IMR-90 (cell line): ENCODE results near the gene CHRNB1. TPM values are rescaled to one million over a fixed set of nuclear protein-coding genes. Genes with fewer than 3 reads are reported as not detected.
A peak's percentile ranks its signal among the peaks of the same experiment; 100 is the strongest.

Source experiments
- ATAC-seq: fragments of 200-7000 bp; cut with Tn5 transposase; 2 replicates; pipeline ENCODE4 v1.9.1; 2020; ENCODE audit warnings: low read depth, mild to moderate bottlenecking, moderate library complexity
- BruUV-seq: library from RNA; stranded (reverse); fragments of 400-500 nt; replicated peaks from 2 replicates; lab custom pipeline; 2021; lab: Mats Ljungman, UMichigan
- CTCF ChIA-PET: fragments of 300-600 bp; formaldehyde crosslinking; extraction: SDS; loops from one replicate; lab custom pipeline; 2021; ENCODE audit warnings: antibody characterized with exemption; lab: Yijun Ruan, JAX
- POLR2A ChIA-PET: fragments of 300-600 bp; sonication (Branson Sonifier 250); formaldehyde crosslinking; loops from one replicate; lab custom pipeline; 2022; ENCODE audit warnings: antibody characterized with exemption; ENCODE audit not compliant: unreplicated experiment; lab: Charles Lee
- DNase-seq: peaks from one replicate; pipeline ENCODE4 v3.0.0; 2013
- H2AFZ ChIP-seq: replicated peaks from 2 replicates; pipeline ENCODE3; 2013; ENCODE audit warnings: low read length, mild to moderate bottlenecking; ENCODE audit not compliant: poor library complexity
- H2AK5ac ChIP-seq: 2 replicates; pipeline ENCODE4 v1.6.1; 2013; ENCODE audit warnings: low read depth, low read length, inconsistent platforms
- H2AK9ac ChIP-seq: replicated peaks from 2 replicates; pipeline ENCODE3; 2013; ENCODE audit warnings: mild to moderate bottlenecking, low read depth, low read length, moderate library complexity; ENCODE audit not compliant: poor library complexity
- H2BK120ac ChIP-seq: 2 replicates; pipeline ENCODE4 v1.6.1; 2013; ENCODE audit warnings: low read depth, low read length, inconsistent platforms
- H2BK15ac ChIP-seq: 3 replicates; pipeline ENCODE4 v1.6.1; 2013; ENCODE audit warnings: low read depth, low read length, inconsistent platforms
- H2BK20ac ChIP-seq: 2 replicates; pipeline ENCODE4 v1.6.1; 2013; ENCODE audit warnings: low read depth, mild to moderate bottlenecking, inconsistent platforms, low read length, moderate library complexity
- H2BK5ac ChIP-seq: 2 replicates; pipeline ENCODE4 v1.6.1; 2013; ENCODE audit warnings: mild to moderate bottlenecking, low read depth, low read length, inconsistent platforms; ENCODE audit not compliant: poor library complexity, severe bottlenecking
- H3K14ac ChIP-seq: replicated peaks from 2 replicates; pipeline ENCODE4 v1.6.1; 2013; ENCODE audit warnings: low read depth, low read length, inconsistent platforms
- H3K18ac ChIP-seq: 2 replicates; pipeline ENCODE4 v1.6.1; 2013; ENCODE audit warnings: low read depth, low read length, control low read depth
- H3K23ac ChIP-seq: 2 replicates; pipeline ENCODE4 v1.6.1; 2013; ENCODE audit warnings: low read depth, low read length, inconsistent platforms
- H3K27ac ChIP-seq: 2 replicates; pipeline ENCODE4 v1.5.1; 2013; ENCODE audit warnings: mild to moderate bottlenecking, control low read depth, low read length; ENCODE audit not compliant: insufficient read depth
- H3K27me3 ChIP-seq: 2 replicates; pipeline ENCODE4 v1.6.1; 2013; ENCODE audit warnings: low read length; ENCODE audit not compliant: control insufficient read depth, insufficient read depth
- H3K36me3 ChIP-seq: 2 replicates; pipeline ENCODE4 v1.6.1; 2013; ENCODE audit warnings: low read length, mixed read lengths; ENCODE audit not compliant: control insufficient read depth, insufficient read depth
- H3K4ac ChIP-seq: 2 replicates; pipeline ENCODE4 v1.6.1; 2013; ENCODE audit warnings: low read depth, low read length, inconsistent platforms
- H3K4me1 ChIP-seq: 2 replicates; pipeline ENCODE4 v1.6.1; 2013; ENCODE audit warnings: low read length, mixed read lengths; ENCODE audit not compliant: control insufficient read depth, insufficient read depth
- H3K4me2 ChIP-seq: 2 replicates; pipeline ENCODE4 v1.6.1; 2013; ENCODE audit warnings: low read depth, mild to moderate bottlenecking, control low read depth, low read length, moderate library complexity
- H3K4me3 ChIP-seq: 2 replicates; pipeline ENCODE4 v1.5.1; 2013; ENCODE audit warnings: low read depth, mild to moderate bottlenecking, control low read depth, low read length, moderate library complexity; ENCODE audit not compliant: insufficient read depth
- H3K56ac ChIP-seq: 2 replicates; pipeline ENCODE4 v1.6.1; 2013; ENCODE audit warnings: low read length, inconsistent platforms; ENCODE audit not compliant: insufficient read depth; ENCODE audit errors: extremely low read depth
- H3K79me1 ChIP-seq, 2 experiments: 2 replicates each; pipeline ENCODE4 v1.6.1; 2013; ENCODE audit warnings: low read length in 2 of 2, inconsistent platforms in 1 of 2, low read depth in 1 of 2
- H3K9ac ChIP-seq: 2 replicates; pipeline ENCODE4 v1.6.1; 2013; ENCODE audit warnings: low read depth, low read length, control low read depth
- H3K9me1 ChIP-seq: 2 replicates; pipeline ENCODE4 v1.6.1; 2013; ENCODE audit warnings: low read length, inconsistent platforms; ENCODE audit not compliant: insufficient read depth
- H3K9me3 ChIP-seq: 2 replicates; pipeline ENCODE4 v1.6.1; 2013; ENCODE audit warnings: low read length; ENCODE audit not compliant: control insufficient read depth, insufficient read depth
- H4K20me1 ChIP-seq: 2 replicates; pipeline ENCODE4 v1.6.1; 2013; ENCODE audit warnings: low read length, inconsistent platforms; ENCODE audit not compliant: insufficient read depth
- H4K5ac ChIP-seq: 2 replicates; pipeline ENCODE4 v1.6.1; 2013; ENCODE audit warnings: mild to moderate bottlenecking, low read depth, low read length, control low read depth
- H4K8ac ChIP-seq, 2 experiments: 2 replicates each; pipeline ENCODE4 v1.6.1; 2013; ENCODE audit warnings: low read depth in 2 of 2, low read length in 2 of 2, control low read depth in 1 of 2, inconsistent platforms in 1 of 2
- H4K91ac ChIP-seq: 2 replicates; pipeline ENCODE4 v1.6.1; 2013; ENCODE audit warnings: low read depth, low read length, inconsistent platforms; ENCODE audit not compliant: insufficient read depth
- BHLHE40 ChIP-seq: fragments of 150-350 bp; IDR thresholded peaks from 2 replicates; pipeline ENCODE4 v1.6.1; 2016; ENCODE audit warnings: mild to moderate bottlenecking, low read depth, low read length
- CEBPB ChIP-seq: IDR thresholded peaks from 2 replicates; pipeline ENCODE4 v1.6.1; 2012; ENCODE audit warnings: low read depth, low read length, improper control_type of control experiment
- CHD1 ChIP-seq: IDR thresholded peaks from 2 replicates; pipeline ENCODE4 v1.6.1; 2012; ENCODE audit warnings: low read depth, low read length, improper control_type of control experiment
- CTCF ChIP-seq: conservative IDR thresholded peaks from 2 replicates; pipeline ENCODE4 v1.5.1; 2012; ENCODE audit warnings: mild to moderate bottlenecking, low read depth, low read length, improper control_type of control experiment
- FOS ChIP-seq: fragments of 150-350 bp; IDR thresholded peaks from 2 replicates; pipeline ENCODE4 v1.6.1; 2016; ENCODE audit warnings: low read depth, low read length
- MAFK ChIP-seq: IDR thresholded peaks from 2 replicates; pipeline ENCODE4 v1.6.1; 2012; ENCODE audit warnings: low read depth, low read length, improper control_type of control experiment
- MAZ ChIP-seq: IDR thresholded peaks from 2 replicates; pipeline ENCODE4 v1.6.1; 2012; ENCODE audit warnings: low read depth, mild to moderate bottlenecking, low read length, improper control_type of control experiment, moderate library complexity, borderline replicate concordance
- MXI1 ChIP-seq: IDR thresholded peaks from 2 replicates; pipeline ENCODE4 v1.6.1; 2012; ENCODE audit warnings: low read depth, mild to moderate bottlenecking, low read length, moderate library complexity, borderline replicate concordance
- POLR2A ChIP-seq: IDR thresholded peaks from 2 replicates; pipeline ENCODE4 v1.6.1; 2012; ENCODE audit warnings: mild to moderate bottlenecking, low read depth, low read length
- RCOR1 ChIP-seq: IDR thresholded peaks from 2 replicates; pipeline ENCODE4 v1.6.1; 2012; ENCODE audit warnings: mild to moderate bottlenecking, low read length, improper control_type of control experiment; ENCODE audit not compliant: insufficient replicate concordance
- RFX5 ChIP-seq: IDR thresholded peaks from 2 replicates; pipeline ENCODE4 v1.8.0; 2012; ENCODE audit warnings: low read depth, mild to moderate bottlenecking, low read length, moderate library complexity
- SMC3 ChIP-seq: fragments of 150-350 bp; IDR thresholded peaks from 2 replicates; pipeline ENCODE4 v1.6.1; 2016; ENCODE audit warnings: low read depth, mild to moderate bottlenecking, antibody characterized with exemption, low read length, moderate library complexity
- USF2 ChIP-seq: fragments of 150-350 bp; IDR thresholded peaks from 2 replicates; pipeline ENCODE4 v1.6.1; 2017; ENCODE audit warnings: mild to moderate bottlenecking, antibody characterized with exemption, low read length, low read depth
- WGBS, 2 experiments: methylation state at CpG; one replicate each; pipeline versions ENCODE4 v1.1.5 to v1.1.7; 2013; ENCODE audit warnings: missing lambda C conversion rate in 2 of 2; ENCODE audit not compliant: insufficient read length in 1 of 2; ENCODE audit errors: extremely low coverage in 2 of 2; 5-methylcytosine and 5-hydroxymethylcytosine counted together
- dilution Hi-C: fragments of 300-500 bp; cut with HindIII; formaldehyde crosslinking; loops from one replicate; pipeline ENCODE4 v1.14.3; 2018; ENCODE audit warnings: low sequenced_read_pairs; ENCODE audit not compliant: unreplicated experiment
- in situ Hi-C: fragments of 300-500 bp; cut with MboI; formaldehyde crosslinking; loops from 3 replicates; pipeline ENCODE4 v1.14.3; 2019; ENCODE audit warnings: low sequenced_read_pairs, inconsistent platforms, mixed read lengths
- intact Hi-C: fragments of 100-400 bp; cut with micrococcal nuclease; formaldehyde crosslinking; loops from 2 replicates; pipeline ENCODE4 v1.10.0; 2022
- polyA plus RNA-seq, 3 experiments: library from polyadenylated mRNA; depleted of rRNA; stranded (reverse); fragments of >200 nt; gene quantifications; 2 replicates each; pipeline ENCODE4 v1.2.3, GENCODE V29; 2012; ENCODE audit warnings: low replicate concordance in 1 of 3
- total RNA-seq: library from RNA; depleted of rRNA; stranded (reverse); fragments of >200 nt; gene quantifications from 2 replicates; pipeline ENCODE4 v1.2.3, GENCODE V29; 2012

Gene CHRNB1
- total and polyA plus RNA-seq, 2 of the 4 experiments (the other 2 are of a cell fraction) = 4.3 to 6.0 TPM

GRCh38 chr17:7483255-7484066 is 38.6 kb downstream of the CHRNB1 start:
- Histone ChIP-seq H2AK5ac (peak overlapping the region; percentile 98), H3K79me1 (peaks cover 5 to 61% of the 10 kb centered on the region in 2 experiments; a peak in 3 of 4 replicates), H3K27me3 (no peaks in the 10 kb centered on the region), H3K9ac (peak overlapping the region; percentile 98), H3K18ac (peak overlapping the region; percentile 98), H3K9me1 (peaks cover 3% of the 10 kb centered on the region; the same call in 1 of the 2 replicates), H3K56ac (peak overlapping the region; percentile 100), H3K27ac (peak overlapping the region; percentile 99), H3K4ac (peak overlapping the region; percentile 100), H3K14ac (peak overlapping the region; percentile 100), H3K23ac (peak overlapping the region; percentile 100), H3K4me1 (peaks cover 13% of the 10 kb centered on the region), H2BK20ac (peak overlapping the region; percentile 98), H2BK5ac (peak overlapping the region; percentile 100), H2BK15ac (peak overlapping the region; percentile 100), H4K91ac (peak overlapping the region; percentile 100), H4K5ac (peak overlapping the region; percentile 98), H2AK9ac (peak overlapping the region; percentile 100), H2BK120ac (peak overlapping the region; percentile 100), H4K20me1 (peaks cover 36% of the 10 kb centered on the region), H3K9me3 (no peaks in the 10 kb centered on the region), H4K8ac (peak overlapping the region; percentile 91 to 99), H3K36me3 (no peaks in the 10 kb centered on the region), H3K4me3 (peak overlapping the region; percentile 73), H3K4me2 (peak overlapping the region; percentile 93), H2AFZ (peak overlapping the region; percentile 97)
- CTCF ChIA-PET = no interaction called here
- TSS peak; percentile 70 for BruUV-seq
- DNase-seq = peak; percentile 93
- 0% methylated on average over 19 of the region's 38 CpGs; no CpG with 5 or more reads in 1 of the 2 experiments for WGBS, 2 experiments
- dilution Hi-C loops = no loop called here
- in situ Hi-C loops = no loop called here
- intact Hi-C loops = loop anchor here (1.0 to 5.0 kb wide), 3 partner anchors 78 to 204 kb away; partner anchors contain the start of genes SENP3, TMEM256, TP53 and WRAP53
- ATAC-seq = peak; percentile 63
- POLR2A ChIA-PET = interaction anchor here (0.6 kb wide), 2 partner anchors 130 to 133 kb away, joined by 3 read pairs; no protein-coding TSS in a partner anchor
- TF ChIP-seq MXI1 = 0 out of 2 replicates have a peak, but pooled peaks have one; percentile 14
- TF ChIP-seq MAFK = no peak
- peak; percentile 96 for TF ChIP-seq CHD1
- TF ChIP-seq RFX5 = no peak
- peak; percentile 49; the same call in 1 of the 2 replicates for TF ChIP-seq BHLHE40
- no peak for TF ChIP-seq RCOR1
- no peak; the same call in 1 of the 2 replicates for TF ChIP-seq POLR2A
- TF ChIP-seq CTCF = no peak
- TF ChIP-seq FOS = no peak
- peak; percentile 96 for TF ChIP-seq MAZ
- TF ChIP-seq USF2 = peak; percentile 23; the same call in 1 of the 2 replicates
- no peak for TF ChIP-seq CEBPB
- no peak for TF ChIP-seq SMC3
